K562 (cell line): Measurements from ENCODE around the gene CCDC116.

Experiments used
- NFATC3 ChIP-seq: fragments of 450-650 bp; IDR thresholded peaks from 2 replicates; pipeline ENCODE4 v1.6.1; 2017; ENCODE audit warnings: mild to moderate bottlenecking
- TF ChIP-seq, protein P1 (sequence below): fragments of 250-450 bp; sonication (Bioruptor Pico); IDR thresholded peaks from 2 replicates; pipeline ENCODE4 v1.9.0; 2021; ENCODE audit warnings: mild to moderate bottlenecking

DNA sequence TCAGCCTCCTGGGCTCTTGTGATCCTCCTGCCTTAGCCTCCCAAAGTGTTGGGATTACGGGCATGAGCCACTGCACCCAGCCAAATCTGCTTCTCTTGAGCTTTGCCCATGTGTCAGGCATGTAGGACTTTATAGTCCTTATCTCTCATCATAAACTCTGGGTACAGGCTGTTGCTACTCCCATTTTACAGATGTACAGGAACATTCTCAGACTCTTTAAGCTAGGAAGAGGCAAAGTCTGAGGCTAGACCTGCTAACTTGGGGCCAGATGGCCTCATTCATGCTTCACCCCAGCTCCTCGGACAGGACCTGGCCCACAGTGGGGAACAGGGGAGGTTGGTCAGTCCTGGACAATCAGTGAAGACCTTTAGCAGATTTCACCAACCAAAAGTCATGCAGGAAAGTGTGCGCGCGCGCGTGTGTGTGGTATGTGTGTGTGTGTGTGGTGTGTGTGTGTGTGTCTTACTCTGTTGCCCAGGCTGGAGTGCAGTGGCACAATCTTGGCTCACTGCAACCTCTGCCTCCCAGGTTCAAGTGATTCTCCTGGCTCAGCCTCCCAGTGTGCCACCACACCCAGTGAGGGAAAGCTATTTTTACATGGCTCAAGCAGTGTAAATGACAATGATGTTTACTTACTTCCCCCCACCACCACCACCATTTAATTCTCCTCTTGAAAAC is 26.5 kb upstream of the CCDC116 start:
- no peak for TF ChIP-seq NFATC3
- TF ChIP-seq, protein P1, sequence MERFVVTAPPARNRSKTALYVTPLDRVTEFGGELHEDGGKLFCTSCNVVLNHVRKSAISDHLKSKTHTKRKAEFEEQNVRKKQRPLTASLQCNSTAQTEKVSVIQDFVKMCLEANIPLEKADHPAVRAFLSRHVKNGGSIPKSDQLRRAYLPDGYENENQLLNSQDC, result no peak
